HepG2 (cell line): ENCODE data around the gene EMP2. TPM values are rescaled to one million over a fixed set of nuclear protein-coding genes. Genes with fewer than 3 reads are reported as not detected.

ENCODE experiments used
- MEF2D ChIP-seq: sonication (generic); formaldehyde crosslinking; IDR thresholded peaks from 2 replicates; pipeline ENCODE4 v1.5.1; 2020; ENCODE audit warnings: mild to moderate bottlenecking, missing genetic modification reagents
- NFKB2 ChIP-seq: sonication (generic); formaldehyde crosslinking; IDR thresholded peaks from 2 replicates; pipeline ENCODE4 v1.4.0; 2020; ENCODE audit warnings: missing genetic modification reagents, borderline replicate concordance
- SP140L ChIP-seq: sonication (generic); formaldehyde crosslinking; IDR thresholded peaks from 2 replicates; pipeline ENCODE4 v1.4.0; 2020; ENCODE audit warnings: missing genetic modification reagents, borderline replicate concordance
- SRF ChIP-seq: IDR thresholded peaks from 2 replicates; pipeline ENCODE4 v1.6.1; 2011; ENCODE audit warnings: mild to moderate bottlenecking, low read depth, low read length, moderate library complexity
- TCF12 ChIP-seq, 2 experiments: fragments of 450-650 bp in 1 of 2; sonication (generic) in 1 of 2; formaldehyde crosslinking in 1 of 2; IDR thresholded peaks; 2 replicates each; pipeline versions ENCODE4 v1.6.1 to v1.8.0; 2017 to 2022; ENCODE audit warnings: antibody characterized with exemption in 1 of 2, mild to moderate bottlenecking in 1 of 2, missing genetic modification reagents in 1 of 2, moderate library complexity in 1 of 2
- ZNF251 ChIP-seq: sonication (generic); formaldehyde crosslinking; IDR thresholded peaks from 2 replicates; pipeline ENCODE4 v1.9.0; 2021; ENCODE audit warnings: mild to moderate bottlenecking, missing genetic modification reagents
- ZNF614 ChIP-seq: IDR thresholded peaks from 2 replicates; pipeline ENCODE4 v1.6.1; 2018; ENCODE audit warnings: missing biosample characterization, missing genetic modification reagents, inconsistent platforms, borderline replicate concordance
- ZNF670 ChIP-seq: sonication (generic); formaldehyde crosslinking; IDR thresholded peaks from 2 replicates; pipeline ENCODE4 v1.8.0; 2022; ENCODE audit warnings: mild to moderate bottlenecking, missing genetic modification reagents, borderline replicate concordance
- polyA plus RNA-seq, 8 experiments: library from polyadenylated mRNA; depleted of rRNA in 3 of 8; stranded (reverse) in 7 of 8; unstranded in 1 of 8; fragments of >200 nt; fragmentation: Illumina TruSeq in 4 of 8; extraction: Trizol in 4 of 8; gene quantifications; 2 replicates each; pipeline versions ENCODE4 v1.2.1 to v1.2.3, GENCODE V29; 2011 to 2016; ENCODE audit warnings: low read depth in 4 of 8, missing spikeins in 1 of 8, mixed read lengths in 1 of 8; ENCODE audit not compliant: insufficient read depth in 1 of 8
- total RNA-seq, 5 experiments: library from RNA; depleted of rRNA; stranded (reverse); fragments of >200 nt; fragmentation: Illumina TruSeq; extraction: Trizol; gene quantifications; 2 replicates each; pipeline ENCODE4 v1.2.3, GENCODE V29; 2016; ENCODE audit warnings: low read depth in 1 of 5
- TF ChIP-seq, protein P1 (sequence below): sonication (generic); formaldehyde crosslinking; IDR thresholded peaks from 2 replicates; pipeline ENCODE4 v1.8.0; 2022; ENCODE audit warnings: mild to moderate bottlenecking, missing genetic modification reagents; ENCODE audit not compliant: insufficient replicate concordance
- TF ChIP-seq, protein P2 (sequence below): sonication (generic); formaldehyde crosslinking; IDR thresholded peaks from 2 replicates; pipeline ENCODE4 v1.5.1; 2020; ENCODE audit warnings: mild to moderate bottlenecking, missing genetic modification reagents, borderline replicate concordance
- TF ChIP-seq, protein P3 (sequence below): sonication (generic); formaldehyde crosslinking; IDR thresholded peaks from 2 replicates; pipeline ENCODE4 v1.4.0; 2020; ENCODE audit warnings: mild to moderate bottlenecking, missing genetic modification reagents
- TF ChIP-seq, protein P4 (sequence below): sonication (generic); formaldehyde crosslinking; IDR thresholded peaks from 2 replicates; pipeline ENCODE4 v1.4.0; 2020; ENCODE audit warnings: missing genetic modification reagents, mild to moderate bottlenecking, borderline replicate concordance

The EMP2 gene
- total and polyA plus RNA-seq, 2 of the 13 experiments (the other 11 are each of a cell fraction or from before 2014, with no cell fraction given), result 24.6 to 91.2 TPM

DNA sequence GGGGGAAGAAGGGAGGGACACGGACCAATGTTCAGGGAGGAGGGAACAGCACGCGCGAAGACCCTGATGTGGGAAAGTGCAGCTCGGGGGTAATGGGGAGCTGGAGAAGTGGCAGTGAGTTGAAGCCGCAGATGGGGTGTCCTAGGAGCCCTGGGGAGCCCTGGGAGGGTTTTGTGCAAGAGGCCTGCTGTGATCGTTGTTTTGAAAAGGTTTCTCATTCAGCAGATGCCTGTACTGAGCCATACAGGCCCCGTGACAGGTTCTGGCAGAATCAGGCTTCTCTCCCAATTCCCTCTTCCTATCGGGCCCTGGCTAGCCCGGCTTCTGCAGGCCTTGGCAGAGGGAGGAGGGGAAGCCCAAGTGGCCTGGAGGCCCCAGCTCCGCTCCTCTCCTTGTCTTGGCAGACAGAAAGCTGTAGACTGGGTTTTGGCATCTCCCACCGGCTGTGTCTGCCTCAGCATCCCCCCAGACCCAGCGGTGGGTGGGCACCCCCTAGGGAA, 38.4 kb upstream of the EMP2 start (continued):
- TF ChIP-seq NFKB2 (CRISPR knock-in tag) (peak; percentile 54; the same call in 1 of the 2 replicates), ZNF614 (CRISPR knock-in tag) (no peak), ZNF251 (CRISPR knock-in tag) (no peak), SRF (no peak), MEF2D (CRISPR knock-in tag) (no peak), SP140L (CRISPR knock-in tag) (no peak), ZNF670 (CRISPR knock-in tag) (0 out of 2 replicates have a peak, but pooled peaks have one; percentile 56), TCF12 (IDR thresholded peaks at IDR 0.05) (no peak), TCF12 (CRISPR knock-in tag; IDR thresholded peaks at IDR 0.05) (peak; percentile 56; the same call in 1 of the 2 replicates)
- TF ChIP-seq, protein P1, sequence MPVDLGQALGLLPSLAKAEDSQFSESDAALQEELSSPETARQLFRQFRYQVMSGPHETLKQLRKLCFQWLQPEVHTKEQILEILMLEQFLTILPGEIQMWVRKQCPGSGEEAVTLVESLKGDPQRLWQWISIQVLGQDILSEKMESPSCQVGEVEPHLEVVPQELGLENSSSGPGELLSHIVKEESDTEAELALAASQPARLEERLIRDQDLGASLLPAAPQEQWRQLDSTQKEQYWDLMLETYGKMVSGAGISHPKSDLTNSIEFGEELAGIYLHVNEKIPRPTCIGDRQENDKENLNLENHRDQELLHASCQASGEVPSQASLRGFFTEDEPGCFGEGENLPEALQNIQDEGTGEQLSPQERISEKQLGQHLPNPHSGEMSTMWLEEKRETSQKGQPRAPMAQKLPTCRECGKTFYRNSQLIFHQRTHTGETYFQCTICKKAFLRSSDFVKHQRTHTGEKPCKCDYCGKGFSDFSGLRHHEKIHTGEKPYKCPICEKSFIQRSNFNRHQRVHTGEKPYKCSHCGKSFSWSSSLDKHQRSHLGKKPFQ (CRISPR knock-in tag), result no peak
- TF ChIP-seq, protein P2, sequence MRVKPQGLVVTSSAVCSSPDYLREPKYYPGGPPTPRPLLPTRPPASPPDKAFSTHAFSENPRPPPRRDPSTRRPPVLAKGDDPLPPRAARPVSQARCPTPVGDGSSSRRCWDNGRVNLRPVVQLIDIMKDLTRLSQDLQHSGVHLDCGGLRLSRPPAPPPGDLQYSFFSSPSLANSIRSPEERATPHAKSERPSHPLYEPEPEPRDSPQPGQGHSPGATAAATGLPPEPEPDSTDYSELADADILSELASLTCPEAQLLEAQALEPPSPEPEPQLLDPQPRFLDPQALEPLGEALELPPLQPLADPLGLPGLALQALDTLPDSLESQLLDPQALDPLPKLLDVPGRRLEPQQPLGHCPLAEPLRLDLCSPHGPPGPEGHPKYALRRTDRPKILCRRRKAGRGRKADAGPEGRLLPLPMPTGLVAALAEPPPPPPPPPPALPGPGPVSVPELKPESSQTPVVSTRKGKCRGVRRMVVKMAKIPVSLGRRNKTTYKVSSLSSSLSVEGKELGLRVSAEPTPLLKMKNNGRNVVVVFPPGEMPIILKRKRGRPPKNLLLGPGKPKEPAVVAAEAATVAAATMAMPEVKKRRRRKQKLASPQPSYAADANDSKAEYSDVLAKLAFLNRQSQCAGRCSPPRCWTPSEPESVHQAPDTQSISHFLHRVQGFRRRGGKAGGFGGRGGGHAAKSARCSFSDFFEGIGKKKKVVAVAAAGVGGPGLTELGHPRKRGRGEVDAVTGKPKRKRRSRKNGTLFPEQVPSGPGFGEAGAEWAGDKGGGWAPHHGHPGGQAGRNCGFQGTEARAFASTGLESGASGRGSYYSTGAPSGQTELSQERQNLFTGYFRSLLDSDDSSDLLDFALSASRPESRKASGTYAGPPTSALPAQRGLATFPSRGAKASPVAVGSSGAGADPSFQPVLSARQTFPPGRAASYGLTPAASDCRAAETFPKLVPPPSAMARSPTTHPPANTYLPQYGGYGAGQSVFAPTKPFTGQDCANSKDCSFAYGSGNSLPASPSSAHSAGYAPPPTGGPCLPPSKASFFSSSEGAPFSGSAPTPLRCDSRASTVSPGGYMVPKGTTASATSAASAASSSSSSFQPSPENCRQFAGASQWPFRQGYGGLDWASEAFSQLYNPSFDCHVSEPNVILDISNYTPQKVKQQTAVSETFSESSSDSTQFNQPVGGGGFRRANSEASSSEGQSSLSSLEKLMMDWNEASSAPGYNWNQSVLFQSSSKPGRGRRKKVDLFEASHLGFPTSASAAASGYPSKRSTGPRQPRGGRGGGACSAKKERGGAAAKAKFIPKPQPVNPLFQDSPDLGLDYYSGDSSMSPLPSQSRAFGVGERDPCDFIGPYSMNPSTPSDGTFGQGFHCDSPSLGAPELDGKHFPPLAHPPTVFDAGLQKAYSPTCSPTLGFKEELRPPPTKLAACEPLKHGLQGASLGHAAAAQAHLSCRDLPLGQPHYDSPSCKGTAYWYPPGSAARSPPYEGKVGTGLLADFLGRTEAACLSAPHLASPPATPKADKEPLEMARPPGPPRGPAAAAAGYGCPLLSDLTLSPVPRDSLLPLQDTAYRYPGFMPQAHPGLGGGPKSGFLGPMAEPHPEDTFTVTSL (CRISPR knock-in tag), result 0 out of 2 replicates have a peak, but pooled peaks have one; percentile 22
- TF ChIP-seq, protein P3, sequence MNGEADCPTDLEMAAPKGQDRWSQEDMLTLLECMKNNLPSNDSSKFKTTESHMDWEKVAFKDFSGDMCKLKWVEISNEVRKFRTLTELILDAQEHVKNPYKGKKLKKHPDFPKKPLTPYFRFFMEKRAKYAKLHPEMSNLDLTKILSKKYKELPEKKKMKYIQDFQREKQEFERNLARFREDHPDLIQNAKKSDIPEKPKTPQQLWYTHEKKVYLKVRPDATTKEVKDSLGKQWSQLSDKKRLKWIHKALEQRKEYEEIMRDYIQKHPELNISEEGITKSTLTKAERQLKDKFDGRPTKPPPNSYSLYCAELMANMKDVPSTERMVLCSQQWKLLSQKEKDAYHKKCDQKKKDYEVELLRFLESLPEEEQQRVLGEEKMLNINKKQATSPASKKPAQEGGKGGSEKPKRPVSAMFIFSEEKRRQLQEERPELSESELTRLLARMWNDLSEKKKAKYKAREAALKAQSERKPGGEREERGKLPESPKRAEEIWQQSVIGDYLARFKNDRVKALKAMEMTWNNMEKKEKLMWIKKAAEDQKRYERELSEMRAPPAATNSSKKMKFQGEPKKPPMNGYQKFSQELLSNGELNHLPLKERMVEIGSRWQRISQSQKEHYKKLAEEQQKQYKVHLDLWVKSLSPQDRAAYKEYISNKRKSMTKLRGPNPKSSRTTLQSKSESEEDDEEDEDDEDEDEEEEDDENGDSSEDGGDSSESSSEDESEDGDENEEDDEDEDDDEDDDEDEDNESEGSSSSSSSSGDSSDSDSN, result no peak
- TF ChIP-seq, protein P4, sequence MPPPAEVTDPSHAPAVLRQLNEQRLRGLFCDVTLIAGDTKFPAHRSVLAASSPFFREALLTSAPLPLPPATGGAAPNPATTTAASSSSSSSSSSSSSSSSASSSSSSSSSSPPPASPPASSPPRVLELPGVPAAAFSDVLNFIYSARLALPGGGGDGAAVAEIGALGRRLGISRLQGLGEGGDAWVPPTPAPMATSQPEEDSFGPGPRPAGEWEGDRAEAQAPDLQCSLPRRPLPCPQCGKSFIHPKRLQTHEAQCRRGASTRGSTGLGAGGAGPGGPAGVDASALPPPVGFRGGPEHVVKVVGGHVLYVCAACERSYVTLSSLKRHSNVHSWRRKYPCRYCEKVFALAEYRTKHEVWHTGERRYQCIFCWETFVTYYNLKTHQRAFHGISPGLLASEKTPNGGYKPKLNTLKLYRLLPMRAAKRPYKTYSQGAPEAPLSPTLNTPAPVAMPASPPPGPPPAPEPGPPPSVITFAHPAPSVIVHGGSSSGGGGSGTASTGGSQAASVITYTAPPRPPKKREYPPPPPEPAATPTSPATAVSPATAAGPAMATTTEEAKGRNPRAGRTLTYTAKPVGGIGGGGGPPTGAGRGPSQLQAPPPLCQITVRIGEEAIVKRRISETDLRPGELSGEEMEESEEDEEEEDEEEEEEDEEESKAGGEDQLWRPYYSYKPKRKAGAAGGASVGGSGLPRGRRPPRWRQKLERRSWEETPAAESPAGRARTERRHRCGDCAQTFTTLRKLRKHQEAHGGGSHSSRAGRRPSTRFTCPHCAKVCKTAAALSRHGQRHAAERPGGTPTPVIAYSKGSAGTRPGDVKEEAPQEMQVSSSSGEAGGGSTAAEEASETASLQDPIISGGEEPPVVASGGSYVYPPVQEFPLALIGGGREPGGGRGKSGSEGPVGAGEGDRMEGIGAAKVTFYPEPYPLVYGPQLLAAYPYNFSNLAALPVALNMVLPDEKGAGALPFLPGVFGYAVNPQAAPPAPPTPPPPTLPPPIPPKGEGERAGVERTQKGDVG (CRISPR knock-in tag), result no peak
